Bronchial epithelial cell (primary cell): ENCODE measurements around the gene NTRK3. TPM values are rescaled to one million over a fixed set of nuclear protein-coding genes. Genes with fewer than 3 reads are reported as not detected.
"Not testable (repeated sequence)": the region's sequence is repeated elsewhere in the genome, so short reads cannot be mapped to it uniquely, and the experiment has no call there.

Experiments
- DNase-seq: peaks from one replicate; pipeline ENCODE4 v3.0.0-alpha.2; 2010; ENCODE audit warnings: low read depth
- FAIRE-seq: peaks from 2 replicates; lab custom pipeline; 2011; peaks lifted over from hg19 to GRCh38; lab: Jason Lieb, UNC
- H3K27me3 ChIP-seq: 2 replicates; pipeline ENCODE4 v1.5.1; 2011; ENCODE audit warnings: low read length; ENCODE audit not compliant: control insufficient read depth, insufficient read depth
- H3K36me3 ChIP-seq: 2 replicates; pipeline ENCODE4 v1.5.1; 2011; ENCODE audit warnings: low read length; ENCODE audit not compliant: control insufficient read depth, insufficient read depth
- H3K4me3 ChIP-seq: 2 replicates; pipeline ENCODE4 v1.5.1; 2011; ENCODE audit warnings: mild to moderate bottlenecking, low read depth, low read length, control low read depth
- CTCF ChIP-seq: IDR thresholded peaks from 2 replicates; pipeline ENCODE4 v1.5.1; 2011; ENCODE audit warnings: mild to moderate bottlenecking, moderate library complexity, low read length, control low read depth, inconsistent platforms; ENCODE audit not compliant: insufficient read depth, severe bottlenecking
- total RNA-seq: library from RNA; depleted of rRNA; stranded (reverse); fragments of >200 nt; gene quantifications from 2 replicates; pipeline ENCODE4 v1.2.1, GENCODE V29; 2014

The NTRK3 gene
- total RNA-seq, 1 donor from 2014 or later = not detected

- DNase-seq (no peak), FAIRE-seq (no peak)
- no peak for TF ChIP-seq CTCF
- Histone ChIP-seq H3K27me3 (no peaks in the 10 kb centered on the region), H3K4me3 (no peak overlapping the region), H3K36me3 (no peaks in the 10 kb centered on the region)
Measured at GRCh38 chr15:88040516-88040915, 216.0 kb downstream of the NTRK3 start.

GRCh38 chr15:88038261-88038660, 218.3 kb downstream of the NTRK3 start:
- Histone ChIP-seq H3K4me3 (no peak overlapping the region), H3K27me3 (no peaks in the 10 kb centered on the region), H3K36me3 (no peaks in the 10 kb centered on the region)
- no peak for TF ChIP-seq CTCF
- DNase-seq (no peak), FAIRE-seq (no peak)

- no peak for TF ChIP-seq CTCF
- FAIRE-seq = no peak
- no peak for DNase-seq
- no peak overlapping the region for H3K4me3 ChIP-seq
- no peaks in the 10 kb centered on the region for H3K27me3 ChIP-seq
- H3K36me3 ChIP-seq = no peaks in the 10 kb centered on the region
Measured at GRCh38 chr15:88036154-88036839, 220.2 kb downstream of the NTRK3 start.

- FAIRE-seq = no peak
- TF ChIP-seq CTCF = no peak
- no peaks in the 10 kb centered on the region for H3K36me3 ChIP-seq
- H3K27me3 ChIP-seq = no peaks in the 10 kb centered on the region
- H3K4me3 ChIP-seq = no peak overlapping the region
- DNase-seq = no peak
Measured at GRCh38 chr15:88035381-88035780, 221.2 kb downstream of the NTRK3 start.

- not testable (repeated sequence) for H3K4me3 ChIP-seq, H3K36me3 ChIP-seq, DNase-seq, H3K27me3 ChIP-seq, FAIRE-seq
Measured at GRCh38 chr15:88033421-88033820, 223.1 kb downstream of the NTRK3 start.

GRCh38 chr15:88032787-88033186, 223.8 kb downstream of the NTRK3 start:
- TF ChIP-seq CTCF = no peak
- FAIRE-seq = no peak
- DNase-seq = no peak

More at GRCh38 chr15:88032787-88033186, 223.8 kb downstream of the NTRK3 start:
- no peaks in the 10 kb centered on the region for H3K27me3 ChIP-seq
- H3K36me3 ChIP-seq = no peaks in the 10 kb centered on the region
- no peak overlapping the region for H3K4me3 ChIP-seq
